GM19238 (cell line): ENCODE data around the gene NAT14.
"Not testable (repeated sequence)": the region's sequence is repeated elsewhere in the genome, so short reads cannot be mapped to it uniquely, and the experiment has no call there.

ENCODE experiments used
- DNase-seq: peaks from one replicate; pipeline ENCODE4 v3.0.0; 2011; ENCODE audit warnings: low spot score; ENCODE audit not compliant: insufficient read length

NAT14 gene

GRCh38 chr19:55486971-55487923 lies 2.3 kb downstream of the NAT14 start:
- DNase-seq, result no peak

GRCh38 chr19:55487924-55488687 lies 3.1 kb downstream of the NAT14 start, which contains the start of gene SSC5D:
SSC5D (plus strand) TSS chr19:55488436; CDS start chr19:55488590, 154 bp downstream.
- DNase-seq, result no peak

GRCh38 chr19:55488986-55489710 lies 4.2 kb downstream of the NAT14 start:
- DNase-seq, result no peak

- no peak for DNase-seq
These were observed 4.9 kb downstream of the NAT14 start for GRCh38 chr19:55489711-55490477.

GRCh38 chr19:55490478-55491432 lies 5.8 kb downstream of the NAT14 start:
- no peak for DNase-seq

- no peak for DNase-seq
These were observed 6.8 kb downstream of the NAT14 start for GRCh38 chr19:55491546-55492360.

GRCh38 chr19:55492362-55492944 lies 7.5 kb downstream of the NAT14 start:
- DNase-seq, result no peak

GRCh38 chr19:55493052-55493644 lies 8.2 kb downstream of the NAT14 start:
- DNase-seq, result no peak

GRCh38 chr19:55493645-55494171 lies 8.7 kb downstream of the NAT14 start:
- no peak for DNase-seq

- no peak for DNase-seq
These were observed 9.3 kb downstream of the NAT14 start for GRCh38 chr19:55494172-55494761.

- DNase-seq, result no peak
These were observed 10.8 kb downstream of the NAT14 start for GRCh38 chr19:55495646-55496349.

- DNase-seq, result not testable (repeated sequence)
These were observed 11.8 kb downstream of the NAT14 start for GRCh38 chr19:55496820-55497219.

GRCh38 chr19:55497763-55498162 lies 12.8 kb downstream of the NAT14 start:
- DNase-seq, result no peak

GRCh38 chr19:55498246-55498840 lies 13.4 kb downstream of the NAT14 start:
- DNase-seq, result no peak

- no peak for DNase-seq
These were observed 15.5 kb downstream of the NAT14 start for GRCh38 chr19:55500368-55500952.
